Mammary epithelial cell (primary cell): ENCODE results near the gene ARHGAP15.

Source experiments
- CTCF ChIP-seq, 2 donors: IDR thresholded peaks in 1 of 2; conservative IDR thresholded peaks in 1 of 2; 2 replicates each; pipeline ENCODE4 v1.5.1; 2011 to 2012; ENCODE audit warnings: inconsistent platforms in 2 of 2, low read length in 2 of 2, mild to moderate bottlenecking in 2 of 2, control low read depth in 1 of 2, low read depth in 1 of 2; ENCODE audit not compliant: insufficient read depth in 1 of 2; ENCODE audit errors: extremely low read depth in 1 of 2
- EZH2 ChIP-seq: IDR thresholded peaks from 2 replicates; pipeline ENCODE4 v1.6.1; 2012; ENCODE audit warnings: low read length, inconsistent platforms, borderline replicate concordance

GRCh38 chr2:143645921-143646645 lies 516.9 kb downstream of the ARHGAP15 start:
- TF ChIP-seq CTCF (conservative IDR thresholded peaks at IDR 0.05 in 1 of 2, IDR thresholded peaks at IDR 0.05 in 1 of 2; ENCODE audit: extremely low read depth in 1 of 2, insufficient read depth in 1 of 2, low read depth in 1 of 2, low read length in 2 of 2): no peak
- no peak for TF ChIP-seq EZH2
